ENCODE results near the gene SCO2.
"Not testable (repeated sequence)": the region's sequence is repeated elsewhere in the genome, so short reads cannot be mapped to it uniquely, and the experiment has no call there.

The SCO2 gene

GRCh38 chr22:50526834-50527801 lies 1.7 kb upstream of the SCO2 start:
- Histone ChIP-seq H3K27me3 (ENCODE audit: control insufficient read depth, insufficient read depth, low read length) (no peaks in the 10 kb centered on the region), H3K36me3 (ENCODE audit: control insufficient read depth, insufficient read depth, low read length) (peaks cover 17% of the 10 kb centered on the region), H3K9me3 (ENCODE audit: control insufficient read depth, low read length) (no peaks in the 10 kb centered on the region), H3K4me1 (ENCODE audit: control insufficient read depth, insufficient read depth, low read length) (peaks cover 57% of the 10 kb centered on the region), H3K9ac (ENCODE audit: low read length) (peak overlapping the region; percentile 70), H3K4me3 (ENCODE audit: low read length) (peak overlapping the region; percentile 63)

GRCh38 chr22:50526108-50526833 lies 873 bp upstream of the SCO2 start:
- Histone ChIP-seq H3K9ac (ENCODE audit: low read length) (peak overlapping the region; percentile 70), H3K36me3 (ENCODE audit: control insufficient read depth, insufficient read depth, low read length) (peaks cover 19% of the 10 kb centered on the region), H3K4me1 (ENCODE audit: control insufficient read depth, insufficient read depth, low read length) (peaks cover 51% of the 10 kb centered on the region)

GRCh38 chr22:50525858-50526107 lies 385 bp upstream of the SCO2 start:
- Histone ChIP-seq H3K4me1 (ENCODE audit: control insufficient read depth, insufficient read depth, low read length) (peaks cover 47% of the 10 kb centered on the region), H3K9ac (ENCODE audit: low read length) (peak overlapping the region; percentile 70), H3K4me3 (ENCODE audit: low read length) (no peak overlapping the region), H3K36me3 (ENCODE audit: control insufficient read depth, insufficient read depth, low read length) (peaks cover 19% of the 10 kb centered on the region), H3K9me3 (ENCODE audit: control insufficient read depth, low read length) (no peaks in the 10 kb centered on the region), H3K27me3 (ENCODE audit: control insufficient read depth, insufficient read depth, low read length) (no peaks in the 10 kb centered on the region)

More at GRCh38 chr22:50526108-50526833, 873 bp upstream of the SCO2 start:
- Histone ChIP-seq H3K27me3 (ENCODE audit: control insufficient read depth, insufficient read depth, low read length) (no peaks in the 10 kb centered on the region), H3K9me3 (ENCODE audit: control insufficient read depth, low read length) (no peaks in the 10 kb centered on the region), H3K4me3 (ENCODE audit: low read length) (peak overlapping the region; percentile 63)

- H3K4me3 ChIP-seq (ENCODE audit: low read length): peak overlapping the region; percentile 50
- H3K36me3 ChIP-seq (ENCODE audit: control insufficient read depth, insufficient read depth, low read length): peaks cover 19% of the 10 kb centered on the region
- peak overlapping the region; percentile 70 for H3K9ac ChIP-seq (ENCODE audit: low read length)
- no peaks in the 10 kb centered on the region for H3K9me3 ChIP-seq (ENCODE audit: control insufficient read depth, low read length)
- no peaks in the 10 kb centered on the region for H3K27me3 ChIP-seq (ENCODE audit: control insufficient read depth, insufficient read depth, low read length)
- peaks cover 39% of the 10 kb centered on the region for H3K4me1 ChIP-seq (ENCODE audit: control insufficient read depth, insufficient read depth, low read length)
Measured at GRCh38 chr22:50524676-50525103, 708 bp downstream of the SCO2 start.

GRCh38 chr22:50523806-50524675 lies 1.4 kb downstream of the SCO2 start:
- peaks cover 36% of the 10 kb centered on the region for H3K4me1 ChIP-seq (ENCODE audit: control insufficient read depth, insufficient read depth, low read length)
- no peaks in the 10 kb centered on the region for H3K9me3 ChIP-seq (ENCODE audit: control insufficient read depth, low read length)
- H3K4me3 ChIP-seq (ENCODE audit: low read length): peak overlapping the region; percentile 50
- H3K36me3 ChIP-seq (ENCODE audit: control insufficient read depth, insufficient read depth, low read length): peaks cover 19% of the 10 kb centered on the region
- H3K27me3 ChIP-seq (ENCODE audit: control insufficient read depth, insufficient read depth, low read length): no peaks in the 10 kb centered on the region
- peak overlapping the region; percentile 70 for H3K9ac ChIP-seq (ENCODE audit: low read length)

- peaks cover 25% of the 10 kb centered on the region for H3K36me3 ChIP-seq (ENCODE audit: control insufficient read depth, insufficient read depth, low read length)
- H3K4me1 ChIP-seq (ENCODE audit: control insufficient read depth, insufficient read depth, low read length): peaks cover 36% of the 10 kb centered on the region
- H3K9me3 ChIP-seq (ENCODE audit: control insufficient read depth, low read length): no peaks in the 10 kb centered on the region
- H3K4me3 ChIP-seq (ENCODE audit: low read length): no peak overlapping the region
- no peak overlapping the region for H3K9ac ChIP-seq (ENCODE audit: low read length)
- H3K27me3 ChIP-seq (ENCODE audit: control insufficient read depth, insufficient read depth, low read length): no peaks in the 10 kb centered on the region
Measured at GRCh38 chr22:50523458-50523805, 2.0 kb downstream of the SCO2 start.

GRCh38 chr22:50522806-50523438 lies 2.5 kb downstream of the SCO2 start:
- H3K4me1 ChIP-seq (ENCODE audit: control insufficient read depth, insufficient read depth, low read length): peaks cover 36% of the 10 kb centered on the region
- no peak overlapping the region for H3K4me3 ChIP-seq (ENCODE audit: low read length)
- no peaks in the 10 kb centered on the region for H3K9me3 ChIP-seq (ENCODE audit: control insufficient read depth, low read length)
- H3K9ac ChIP-seq (ENCODE audit: low read length): no peak overlapping the region
- H3K27me3 ChIP-seq (ENCODE audit: control insufficient read depth, insufficient read depth, low read length): no peaks in the 10 kb centered on the region
- H3K36me3 ChIP-seq (ENCODE audit: control insufficient read depth, insufficient read depth, low read length): peaks cover 26% of the 10 kb centered on the region

GRCh38 chr22:50522208-50522805 lies 3.1 kb downstream of the SCO2 start:
- no peaks in the 10 kb centered on the region for H3K27me3 ChIP-seq (ENCODE audit: control insufficient read depth, insufficient read depth, low read length)
- H3K4me3 ChIP-seq (ENCODE audit: low read length): no peak overlapping the region
- H3K9me3 ChIP-seq (ENCODE audit: control insufficient read depth, low read length): no peaks in the 10 kb centered on the region
- H3K4me1 ChIP-seq (ENCODE audit: control insufficient read depth, insufficient read depth, low read length): peaks cover 34% of the 10 kb centered on the region
- H3K36me3 ChIP-seq (ENCODE audit: control insufficient read depth, insufficient read depth, low read length): peaks cover 26% of the 10 kb centered on the region
- no peak overlapping the region for H3K9ac ChIP-seq (ENCODE audit: low read length)

GRCh38 chr22:50521710-50522109 lies 3.7 kb downstream of the SCO2 start:
- Histone ChIP-seq H3K36me3 (ENCODE audit: control insufficient read depth, insufficient read depth, low read length) (peaks cover 26% of the 10 kb centered on the region), H3K9me3 (ENCODE audit: control insufficient read depth, low read length) (no peaks in the 10 kb centered on the region)

GRCh38 chr22:50520826-50521453 lies 4.5 kb downstream of the SCO2 start:
- Histone ChIP-seq H3K4me3 (ENCODE audit: low read length) (no peak overlapping the region), H3K4me1 (ENCODE audit: control insufficient read depth, insufficient read depth, low read length) (peaks cover 24% of the 10 kb centered on the region), H3K9ac (ENCODE audit: low read length) (no peak overlapping the region), H3K36me3 (ENCODE audit: control insufficient read depth, insufficient read depth, low read length) (peaks cover 26% of the 10 kb centered on the region), H3K27me3 (ENCODE audit: control insufficient read depth, insufficient read depth, low read length) (no peaks in the 10 kb centered on the region), H3K9me3 (ENCODE audit: control insufficient read depth, low read length) (no peaks in the 10 kb centered on the region)

More at GRCh38 chr22:50521710-50522109, 3.7 kb downstream of the SCO2 start:
- Histone ChIP-seq H3K4me1 (ENCODE audit: control insufficient read depth, insufficient read depth, low read length) (peaks cover 28% of the 10 kb centered on the region), H3K9ac (ENCODE audit: low read length) (no peak overlapping the region), H3K27me3 (ENCODE audit: control insufficient read depth, insufficient read depth, low read length) (no peaks in the 10 kb centered on the region), H3K4me3 (ENCODE audit: low read length) (no peak overlapping the region)

GRCh38 chr22:50520184-50520583 lies 5.2 kb downstream of the SCO2 start:
- H3K4me3 ChIP-seq (ENCODE audit: low read length); H3K27me3 ChIP-seq (ENCODE audit: control insufficient read depth, insufficient read depth, low read length); H3K9ac ChIP-seq (ENCODE audit: low read length); H3K9me3 ChIP-seq (ENCODE audit: control insufficient read depth, low read length): not testable (repeated sequence)
- peaks cover 24% of the 10 kb centered on the region for H3K4me1 ChIP-seq (ENCODE audit: control insufficient read depth, insufficient read depth, low read length)
- H3K36me3 ChIP-seq (ENCODE audit: control insufficient read depth, insufficient read depth, low read length): peaks cover 26% of the 10 kb centered on the region

All from mucosa of stomach (tissue), 1 donor.